ENCODE measurements around the gene OTOG. TPM values are rescaled to one million over a fixed set of nuclear protein-coding genes. Genes with fewer than 3 reads are reported as not detected.

OTOG gene
- total RNA-seq, 2 experiments from 2014 or later, result not detected

DNA sequence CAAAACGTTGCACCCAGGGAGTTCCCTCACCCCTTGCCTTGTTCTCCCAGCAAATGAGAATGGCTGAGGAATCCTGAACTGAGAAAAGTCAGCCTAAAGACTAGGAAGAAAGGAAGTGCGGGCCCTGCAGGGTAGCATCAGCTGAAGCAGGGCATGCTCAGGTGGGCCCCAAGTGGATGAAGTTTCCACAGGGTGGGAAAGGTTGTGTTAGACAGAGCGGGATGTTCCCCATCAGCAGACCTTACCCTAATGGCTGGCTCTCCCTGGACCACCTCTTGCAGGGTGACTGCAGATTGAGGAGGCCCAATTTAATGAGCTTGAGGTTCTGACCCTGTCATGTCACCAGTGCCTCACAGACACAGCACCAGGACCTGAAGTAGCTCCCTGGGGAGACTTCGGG lies 90.8 kb downstream of the OTOG start:
- Histone ChIP-seq H3K36me3 (ENCODE audit: insufficient read depth, low read length) (no peaks in the 10 kb centered on the region), H3K27me3 (ENCODE audit: control insufficient read depth in 1 of 2, insufficient read depth in 2 of 2, low read length in 2 of 2) (no peaks in the 10 kb centered on the region), H3K4me3 (ENCODE audit: low read length) (no peak overlapping the region), H3K4me1 (ENCODE audit: insufficient read depth, low read length) (no peaks in the 10 kb centered on the region), H3K27ac (ENCODE audit: low read depth in 1 of 2, low read length in 2 of 2) (no peak overlapping the region), H3K9me3 (ENCODE audit: control insufficient read depth in 1 of 2, insufficient read depth in 1 of 2, low read length in 2 of 2) (peaks cover 0 to under 1% of the 10 kb centered on the region in 2 experiments)
- intact Hi-C loops (cut with DNase I, micrococcal nuclease), result no loop called here
- ATAC-seq (ENCODE audit: poor library complexity), result no peak
- Mint-ChIP-seq H3K36me3 (ENCODE audit: low read depth) (no peaks in the 10 kb centered on the region), H3K27me3 (no peaks in the 10 kb centered on the region), H3K27ac (no peak overlapping the region), H3K9me3 (no peaks in the 10 kb centered on the region), H3K4me1 (ENCODE audit: low read depth) (no peaks in the 10 kb centered on the region), H3K4me3 (no peak overlapping the region)
- ChIA-PET CTCF (no interaction called here), POLR2A (no interaction called here)
- TF ChIP-seq, protein P1, sequence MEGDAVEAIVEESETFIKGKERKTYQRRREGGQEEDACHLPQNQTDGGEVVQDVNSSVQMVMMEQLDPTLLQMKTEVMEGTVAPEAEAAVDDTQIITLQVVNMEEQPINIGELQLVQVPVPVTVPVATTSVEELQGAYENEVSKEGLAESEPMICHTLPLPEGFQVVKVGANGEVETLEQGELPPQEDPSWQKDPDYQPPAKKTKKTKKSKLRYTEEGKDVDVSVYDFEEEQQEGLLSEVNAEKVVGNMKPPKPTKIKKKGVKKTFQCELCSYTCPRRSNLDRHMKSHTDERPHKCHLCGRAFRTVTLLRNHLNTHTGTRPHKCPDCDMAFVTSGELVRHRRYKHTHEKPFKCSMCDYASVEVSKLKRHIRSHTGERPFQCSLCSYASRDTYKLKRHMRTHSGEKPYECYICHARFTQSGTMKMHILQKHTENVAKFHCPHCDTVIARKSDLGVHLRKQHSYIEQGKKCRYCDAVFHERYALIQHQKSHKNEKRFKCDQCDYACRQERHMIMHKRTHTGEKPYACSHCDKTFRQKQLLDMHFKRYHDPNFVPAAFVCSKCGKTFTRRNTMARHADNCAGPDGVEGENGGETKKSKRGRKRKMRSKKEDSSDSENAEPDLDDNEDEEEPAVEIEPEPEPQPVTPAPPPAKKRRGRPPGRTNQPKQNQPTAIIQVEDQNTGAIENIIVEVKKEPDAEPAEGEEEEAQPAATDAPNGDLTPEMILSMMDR (IDR thresholded peaks at IDR 0.05), result no peak
- no peak for DNase-seq

DNA sequence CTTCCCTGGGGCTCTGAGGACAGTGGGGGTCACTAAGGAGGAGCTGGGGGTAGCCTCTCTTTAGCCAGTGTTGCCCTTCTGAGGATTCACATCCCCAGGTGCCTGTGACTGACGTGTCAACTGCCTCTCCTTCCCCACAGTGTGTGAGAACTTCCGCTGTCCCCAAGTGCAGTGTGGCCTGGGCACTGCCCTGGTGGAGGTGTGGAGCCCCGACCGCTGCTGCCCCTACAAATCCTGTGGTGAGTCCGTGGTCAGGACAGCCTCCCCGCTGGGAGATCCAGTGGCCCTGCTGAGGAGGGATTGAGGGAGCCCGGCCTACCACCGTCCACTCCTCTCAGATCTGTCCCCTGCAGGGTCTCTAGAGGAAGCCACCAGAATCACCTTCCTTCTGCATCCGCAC lies 91.3 kb downstream of the OTOG start:
- H3K27me3 ChIP-seq (ENCODE audit: control insufficient read depth in 1 of 2, insufficient read depth in 2 of 2, low read length in 2 of 2), result no peaks in the 10 kb centered on the region
- intact Hi-C loops (cut with DNase I, micrococcal nuclease), result no loop called here
- H3K4me1 ChIP-seq (ENCODE audit: insufficient read depth, low read length), result no peaks in the 10 kb centered on the region
- ATAC-seq (ENCODE audit: poor library complexity), result no peak
- Mint-ChIP-seq H3K36me3 (ENCODE audit: low read depth) (no peaks in the 10 kb centered on the region), H3K27me3 (no peaks in the 10 kb centered on the region), H3K4me1 (ENCODE audit: low read depth) (no peaks in the 10 kb centered on the region), H3K9me3 (no peaks in the 10 kb centered on the region), H3K27ac (no peak overlapping the region), H3K4me3 (no peak overlapping the region)
- H3K36me3 ChIP-seq (ENCODE audit: insufficient read depth, low read length), result no peaks in the 10 kb centered on the region
- H3K9me3 ChIP-seq (ENCODE audit: control insufficient read depth in 1 of 2, insufficient read depth in 1 of 2, low read length in 2 of 2), result peaks cover 0 to 4% of the 10 kb centered on the region in 2 experiments
- H3K4me3 ChIP-seq (ENCODE audit: low read length), result no peak overlapping the region
- H3K27ac ChIP-seq (ENCODE audit: low read depth in 1 of 2, low read length in 2 of 2), result no peak overlapping the region
- DNase-seq, result no peak
- TF ChIP-seq, protein P1 (IDR thresholded peaks at IDR 0.05), result no peak
- POLR2A ChIA-PET, result no interaction called here
- CTCF ChIA-PET, result no interaction called here

DNA sequence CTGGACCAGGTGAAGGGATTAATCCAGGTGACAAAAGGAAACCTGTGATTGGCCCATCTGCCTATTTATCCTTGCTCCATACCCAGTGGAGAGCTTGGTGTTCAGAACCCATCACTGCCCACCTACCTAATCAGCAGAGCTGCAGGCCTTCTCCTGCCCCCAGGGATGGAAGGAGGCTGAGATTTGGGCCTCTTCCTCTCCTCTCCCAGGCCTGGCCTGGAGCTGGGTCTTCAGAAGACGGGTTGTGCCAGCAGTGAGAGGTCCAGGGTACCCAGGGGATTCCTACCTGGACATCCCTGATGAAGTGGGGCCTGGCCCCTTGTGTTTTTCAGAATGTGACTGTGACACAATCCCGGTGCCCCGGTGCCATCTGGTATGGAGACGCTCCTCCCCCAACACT lies 92.0 kb downstream of the OTOG start:
- H3K9me3 Mint-ChIP-seq, result no peaks in the 10 kb centered on the region
- no peaks in the 10 kb centered on the region for H3K36me3 Mint-ChIP-seq (ENCODE audit: low read depth)
- ChIA-PET POLR2A (no interaction called here), CTCF (no interaction called here)
- Histone ChIP-seq H3K27me3 (ENCODE audit: control insufficient read depth in 1 of 2, insufficient read depth in 2 of 2, low read length in 2 of 2) (no peaks in the 10 kb centered on the region), H3K4me3 (ENCODE audit: low read length) (no peak overlapping the region), H3K27ac (ENCODE audit: low read depth in 1 of 2, low read length in 2 of 2) (no peak overlapping the region), H3K36me3 (ENCODE audit: insufficient read depth, low read length) (no peaks in the 10 kb centered on the region), H3K4me1 (ENCODE audit: insufficient read depth, low read length) (no peaks in the 10 kb centered on the region), H3K9me3 (ENCODE audit: control insufficient read depth in 1 of 2, insufficient read depth in 1 of 2, low read length in 2 of 2) (peaks cover 0 to 4% of the 10 kb centered on the region in 2 experiments)
- no peak overlapping the region for H3K27ac Mint-ChIP-seq
- H3K27me3 Mint-ChIP-seq, result no peaks in the 10 kb centered on the region
- intact Hi-C loops (cut with DNase I, micrococcal nuclease), result no loop called here
- ATAC-seq (ENCODE audit: poor library complexity) (no peak), DNase-seq (no peak)
- TF ChIP-seq, protein P1 (IDR thresholded peaks at IDR 0.05), result no peak
- no peak overlapping the region for H3K4me3 Mint-ChIP-seq
- no peaks in the 10 kb centered on the region for H3K4me1 Mint-ChIP-seq (ENCODE audit: low read depth)
